ENCODE data around the gene LRRN3.

LRRN3 gene

DNA sequence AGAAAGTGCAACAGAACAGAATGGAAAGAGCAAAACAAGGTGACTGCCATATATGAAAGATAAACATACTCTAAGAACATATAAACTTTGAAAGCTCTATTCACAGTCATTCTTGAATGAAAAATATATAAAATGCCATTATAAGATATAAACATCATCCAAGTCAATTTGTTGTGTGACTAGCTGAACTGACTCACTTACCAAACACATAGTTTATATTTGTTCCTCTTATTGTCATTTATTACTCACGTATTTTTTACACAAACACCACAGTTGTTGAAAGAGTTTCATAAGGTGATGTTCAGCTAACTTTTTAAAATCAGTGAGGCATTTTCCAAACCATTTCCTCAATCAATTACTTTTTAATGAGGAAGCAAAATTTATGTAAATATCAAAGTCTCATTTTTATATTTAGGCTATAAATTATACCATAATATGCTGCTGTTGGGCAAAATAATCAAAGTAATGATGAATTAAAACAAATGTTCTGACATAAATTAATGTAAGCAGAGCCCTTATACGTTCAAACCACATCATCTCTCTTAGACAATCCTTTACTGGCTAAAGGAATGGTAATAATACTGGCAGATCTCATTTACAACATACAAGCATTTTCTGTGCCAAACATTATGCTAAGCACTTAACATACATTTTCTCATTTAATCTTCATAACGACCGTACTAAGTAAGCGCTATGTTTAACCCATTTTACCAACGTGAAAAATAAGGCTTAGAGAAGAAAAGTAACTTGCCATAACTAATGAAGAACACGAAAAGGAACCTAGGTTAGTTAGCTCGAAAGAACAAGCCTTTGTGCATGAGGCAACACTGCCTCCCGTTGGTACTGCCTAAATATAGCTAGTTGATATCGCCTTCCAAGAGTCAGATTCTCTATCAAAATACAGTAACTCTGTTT is 7.3 kb downstream of the LRRN3 start:
- peak; percentile 66 for TF ChIP-seq CTCF (conservative IDR thresholded peaks at IDR 0.05; ENCODE audit: control insufficient read depth, insufficient read depth, low read depth, low read length)
- peak; percentile 49 for DNase-seq (ENCODE audit: low read depth)
- no peak overlapping the region for H3K4me3 ChIP-seq (ENCODE audit: control insufficient read depth, low read depth, low read length)

- no peak for DNase-seq (ENCODE audit: low read depth)
- no peak for TF ChIP-seq CTCF (conservative IDR thresholded peaks at IDR 0.05; ENCODE audit: control insufficient read depth, insufficient read depth, low read depth, low read length)
- H3K4me3 ChIP-seq (ENCODE audit: control insufficient read depth, low read depth, low read length): no peak overlapping the region
Observed at GRCh38 chr7:111098926-111099250, 8.0 kb downstream of the LRRN3 start.

- TF ChIP-seq CTCF (conservative IDR thresholded peaks at IDR 0.05; ENCODE audit: control insufficient read depth, insufficient read depth, low read depth, low read length): no peak
- H3K4me3 ChIP-seq (ENCODE audit: control insufficient read depth, low read depth, low read length): no peak overlapping the region
Observed at GRCh38 chr7:111101856-111102646, 11.1 kb downstream of the LRRN3 start.

DNA sequence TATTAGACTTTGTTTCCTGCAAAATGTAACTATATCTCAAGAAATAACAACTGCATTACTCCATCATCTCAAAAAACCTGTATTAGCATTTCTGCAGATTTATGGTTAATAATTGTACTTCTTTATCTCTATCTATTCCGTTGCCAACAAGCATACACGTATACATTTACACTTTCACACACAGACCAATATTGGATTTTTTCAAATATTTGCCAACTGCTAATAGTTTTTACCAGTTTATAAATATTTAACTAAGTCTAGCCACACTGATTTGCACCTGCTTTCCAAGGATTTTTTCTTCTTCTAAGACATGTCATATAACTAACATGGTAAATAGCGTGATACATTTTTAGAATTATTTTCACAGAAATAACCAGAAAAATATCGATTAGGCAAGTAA is 12.2 kb downstream of the LRRN3 start:
- TF ChIP-seq CTCF (conservative IDR thresholded peaks at IDR 0.05; ENCODE audit: control insufficient read depth, insufficient read depth, low read depth, low read length): no peak
- DNase-seq (ENCODE audit: low read depth): no peak
- no peak overlapping the region for H3K4me3 ChIP-seq (ENCODE audit: control insufficient read depth, low read depth, low read length)

More at GRCh38 chr7:111101856-111102646, 11.1 kb downstream of the LRRN3 start:
- no peak for DNase-seq (ENCODE audit: low read depth)

DNA sequence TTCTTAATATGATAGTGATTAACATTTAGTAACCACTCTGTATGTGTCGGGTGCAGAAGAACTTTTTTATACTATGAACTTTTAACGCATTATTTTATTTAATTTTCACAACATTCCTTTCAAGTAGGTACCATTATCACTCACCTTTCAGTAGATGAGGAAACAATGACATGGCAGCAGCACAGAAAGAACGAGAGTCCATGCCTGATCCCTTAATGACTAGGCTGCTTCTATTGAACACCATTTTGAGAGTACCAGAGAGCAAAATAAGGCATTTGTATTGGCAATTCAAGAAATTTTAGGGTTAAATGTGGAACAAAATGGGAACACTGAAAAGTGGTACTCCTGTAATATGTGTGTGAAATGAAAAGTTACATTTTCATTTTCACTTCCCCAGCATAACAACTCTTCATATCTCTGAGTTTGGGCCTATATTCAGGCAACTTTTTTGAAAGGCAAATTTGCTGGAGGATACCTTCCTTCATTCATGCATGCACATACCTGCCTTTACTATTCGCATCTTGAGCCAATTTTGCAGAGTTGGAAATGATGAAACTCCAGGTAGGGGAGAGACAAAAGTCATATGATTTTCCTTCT is 12.8 kb downstream of the LRRN3 start:
- no peak overlapping the region for H3K4me3 ChIP-seq (ENCODE audit: control insufficient read depth, low read depth, low read length)
- no peak for TF ChIP-seq CTCF (conservative IDR thresholded peaks at IDR 0.05; ENCODE audit: control insufficient read depth, insufficient read depth, low read depth, low read length)
- no peak for DNase-seq (ENCODE audit: low read depth)

DNA sequence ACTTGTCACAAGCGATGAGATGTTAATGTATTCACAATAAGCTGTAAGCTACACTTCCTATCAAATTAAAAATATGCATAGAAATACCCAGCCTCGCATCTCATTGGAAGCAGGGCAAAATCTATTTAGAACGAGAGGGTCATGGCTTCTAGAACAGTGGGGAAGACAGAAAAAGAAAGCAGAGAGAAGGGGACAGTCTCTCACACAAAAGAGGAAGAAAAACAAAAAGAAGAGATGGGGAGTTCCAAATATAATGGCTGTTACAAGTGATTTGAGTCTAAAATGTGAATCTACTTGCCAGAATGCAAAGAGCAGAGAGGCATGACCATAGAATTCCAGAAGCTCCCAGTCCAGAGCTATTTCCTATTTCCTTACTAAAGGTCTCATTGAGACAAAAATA is 13.8 kb downstream of the LRRN3 start:
- no peak for TF ChIP-seq CTCF (conservative IDR thresholded peaks at IDR 0.05; ENCODE audit: control insufficient read depth, insufficient read depth, low read depth, low read length)
- no peak for DNase-seq (ENCODE audit: low read depth)
- no peak overlapping the region for H3K4me3 ChIP-seq (ENCODE audit: control insufficient read depth, low read depth, low read length)

All from fibroblast of mammary gland (primary cell).